H9 (cell line): Measurements from ENCODE around the gene DUT. TPM values are rescaled to one million over a fixed set of nuclear protein-coding genes. Genes with fewer than 3 reads are reported as not detected.

Experiments
- DNase-seq: peaks from one replicate; pipeline ENCODE4 v3.0.0-alpha.2; 2017
- H2AFZ ChIP-seq: one replicate; pipeline ENCODE4 v1.6.1; 2013; ENCODE audit warnings: mild to moderate bottlenecking, low read length, control low read depth, moderate library complexity
- H2AK5ac ChIP-seq: 2 replicates; pipeline ENCODE4 v1.6.1; 2013; ENCODE audit warnings: low read length, control low read depth, mixed read lengths; ENCODE audit not compliant: insufficient read length
- H2BK120ac ChIP-seq: one replicate; pipeline ENCODE4 v1.6.1; 2013; ENCODE audit warnings: low read depth, mild to moderate bottlenecking, low read length, control low read depth, inconsistent platforms; ENCODE audit not compliant: poor library complexity, severe bottlenecking
- H2BK12ac ChIP-seq: 2 replicates; pipeline ENCODE4 v1.6.1; 2013; ENCODE audit warnings: low read length, control low read depth, mixed read lengths, low read depth; ENCODE audit not compliant: insufficient read length
- H2BK15ac ChIP-seq: 2 replicates; pipeline ENCODE4 v1.6.1; 2013; ENCODE audit warnings: low read depth, low read length, control low read depth
- H2BK20ac ChIP-seq: one replicate; pipeline ENCODE4 v1.6.1; 2013; ENCODE audit warnings: low read depth, mild to moderate bottlenecking, low read length, control low read depth, inconsistent platforms; ENCODE audit not compliant: poor library complexity, severe bottlenecking
- H2BK5ac ChIP-seq: 2 replicates; pipeline ENCODE4 v1.6.1; 2013; ENCODE audit warnings: low read length, control low read depth, mixed read lengths; ENCODE audit not compliant: insufficient read length
- H3K14ac ChIP-seq: 2 replicates; pipeline ENCODE4 v1.6.1; 2013; ENCODE audit warnings: low read length, control low read depth; ENCODE audit not compliant: insufficient read depth
- H3K18ac ChIP-seq: 2 replicates; pipeline ENCODE4 v1.6.1; 2013; ENCODE audit warnings: low read depth, mild to moderate bottlenecking, mixed read lengths, low read length, control low read depth; ENCODE audit not compliant: insufficient read length
- H3K23ac ChIP-seq: 2 replicates; pipeline ENCODE4 v1.6.1; 2013; ENCODE audit warnings: low read length, control low read depth, mixed read lengths, low read depth; ENCODE audit not compliant: insufficient read length
- H3K23me2 ChIP-seq: 2 replicates; pipeline ENCODE4 v1.6.1; 2013; ENCODE audit warnings: low read depth, mild to moderate bottlenecking, mixed read lengths, low read length, control low read depth; ENCODE audit not compliant: insufficient read length, poor library complexity, severe bottlenecking
- H3K27ac ChIP-seq: 2 replicates; pipeline ENCODE4 v1.5.1; 2013; ENCODE audit warnings: low read length, control low read depth, mixed read lengths, low read depth; ENCODE audit not compliant: insufficient read length
- H3K27me3 ChIP-seq: 2 replicates; pipeline ENCODE4 v1.6.1; 2013; ENCODE audit warnings: low read length, control low read depth, inconsistent platforms; ENCODE audit not compliant: insufficient read depth
- H3K4ac ChIP-seq: 2 replicates; pipeline ENCODE4 v1.6.1; 2013; ENCODE audit warnings: low read depth, mild to moderate bottlenecking, control low read depth, inconsistent platforms, low read length, moderate library complexity
- H3K4me1 ChIP-seq: 2 replicates; pipeline ENCODE4 v1.6.1; 2013; ENCODE audit warnings: low read length, control low read depth, inconsistent platforms; ENCODE audit not compliant: insufficient read depth
- H3K4me2 ChIP-seq: 2 replicates; pipeline ENCODE4 v1.6.1; 2013; ENCODE audit warnings: low read length, control low read depth, mixed read lengths; ENCODE audit not compliant: insufficient read length, insufficient read depth
- H3K56ac ChIP-seq: 2 replicates; pipeline ENCODE4 v1.6.1; 2013; ENCODE audit warnings: low read depth, mild to moderate bottlenecking, mixed read lengths, low read length, control low read depth; ENCODE audit not compliant: insufficient read length
- H3K79me1 ChIP-seq: 2 replicates; pipeline ENCODE4 v1.6.1; 2013; ENCODE audit warnings: low read depth, mild to moderate bottlenecking, moderate library complexity, low read length, control low read depth, inconsistent platforms; ENCODE audit not compliant: insufficient read depth, poor library complexity, severe bottlenecking
- H3K79me2 ChIP-seq: 2 replicates; pipeline ENCODE4 v1.6.1; 2013; ENCODE audit warnings: low read length, control low read depth, inconsistent platforms; ENCODE audit not compliant: insufficient read depth
- H3K9ac ChIP-seq: 2 replicates; pipeline ENCODE4 v1.6.1; 2013; ENCODE audit warnings: low read length, control low read depth, mixed read lengths; ENCODE audit not compliant: insufficient read length; ENCODE audit errors: extremely low read depth
- H3K9me3 ChIP-seq: one replicate; pipeline ENCODE4 v1.6.1; 2013; ENCODE audit warnings: low read depth, low read length, inconsistent platforms; ENCODE audit not compliant: control insufficient read depth
- H3T11ph ChIP-seq: one replicate; pipeline ENCODE4 v1.6.1; 2013; ENCODE audit warnings: mild to moderate bottlenecking, low read length, control low read depth, inconsistent platforms
- H4K20me1 ChIP-seq: one replicate; pipeline ENCODE4 v1.6.1; 2013; ENCODE audit not compliant: control insufficient read depth, insufficient read length, insufficient read depth
- H4K5ac ChIP-seq: 2 replicates; pipeline ENCODE4 v1.6.1; 2013; ENCODE audit warnings: low read depth, mild to moderate bottlenecking, mixed read lengths, low read length, control low read depth; ENCODE audit not compliant: insufficient read length
- H4K8ac ChIP-seq: replicated peaks from 2 replicates; pipeline ENCODE4 v1.6.1; 2013; ENCODE audit warnings: low read length, control low read depth, mixed read lengths, low read depth; ENCODE audit not compliant: insufficient read length
- H4K91ac ChIP-seq: 2 replicates; pipeline ENCODE4 v1.6.1; 2013; ENCODE audit warnings: low read depth, mild to moderate bottlenecking, moderate library complexity, mixed read lengths, low read length, control low read depth; ENCODE audit not compliant: insufficient read length
- H3K27ac Mint-ChIP-seq, 3 experiments: 2 replicates in 2 of 3; 3 replicates in 1 of 3; pipeline ENCODE4 v1.8.0; 2020 to 2021; ENCODE audit warnings: mixed read lengths in 3 of 3, mild to moderate bottlenecking in 1 of 3, moderate library complexity in 1 of 3
- H3K27me3 Mint-ChIP-seq: 2 replicates; pipeline ENCODE4 v1.8.0; 2021; ENCODE audit warnings: low read depth, mild to moderate bottlenecking, moderate library complexity, mixed read lengths
- H3K36me3 Mint-ChIP-seq, 3 experiments: 2 replicates in 2 of 3; 3 replicates in 1 of 3; pipeline ENCODE4 v1.8.0; 2020 to 2021; ENCODE audit warnings: low read depth in 3 of 3, mixed read lengths in 3 of 3; ENCODE audit not compliant: insufficient read depth in 1 of 3
- H3K4me1 Mint-ChIP-seq, 2 experiments: 2 replicates each; pipeline ENCODE4 v1.8.0; 2020; ENCODE audit warnings: mixed read lengths in 2 of 2
- H3K4me3 Mint-ChIP-seq, 2 experiments: 2 replicates in 1 of 2; 3 replicates in 1 of 2; pipeline ENCODE4 v1.8.0; 2020 to 2021; ENCODE audit warnings: mild to moderate bottlenecking in 2 of 2, mixed read lengths in 2 of 2, moderate library complexity in 1 of 2
- H3K9me3 Mint-ChIP-seq, 2 experiments: 2 replicates in 1 of 2; 3 replicates in 1 of 2; pipeline ENCODE4 v1.8.0; 2020; ENCODE audit warnings: mild to moderate bottlenecking in 2 of 2, mixed read lengths in 2 of 2, moderate library complexity in 1 of 2
- WGBS: extraction: QIAGEN DNeasy Blood & Tissue Kit; methylation state at CpG from one replicate; pipeline ENCODE4 v1.1.7; 2013; ENCODE audit warnings: missing lambda C conversion rate, low lambda C conversion rate, mixed read lengths; ENCODE audit not compliant: insufficient read length; ENCODE audit errors: extremely low coverage; 5-methylcytosine and 5-hydroxymethylcytosine counted together
- total RNA-seq: library from RNA; stranded (reverse); gene quantifications from 2 replicates; pipeline ENCODE4 v1.2.1, GENCODE V29; 2021
- TF ChIP-seq, protein P1 (sequence below): fragments of 200-600 bp; sonication (generic); conservative IDR thresholded peaks from 3 replicates; pipeline ENCODE4 v1.8.0; 2021; ENCODE audit warnings: antibody characterized with exemption, mild to moderate bottlenecking

DUT gene
- total RNA-seq, 1 experiment from 2014 or later: 137 TPM

DNA sequence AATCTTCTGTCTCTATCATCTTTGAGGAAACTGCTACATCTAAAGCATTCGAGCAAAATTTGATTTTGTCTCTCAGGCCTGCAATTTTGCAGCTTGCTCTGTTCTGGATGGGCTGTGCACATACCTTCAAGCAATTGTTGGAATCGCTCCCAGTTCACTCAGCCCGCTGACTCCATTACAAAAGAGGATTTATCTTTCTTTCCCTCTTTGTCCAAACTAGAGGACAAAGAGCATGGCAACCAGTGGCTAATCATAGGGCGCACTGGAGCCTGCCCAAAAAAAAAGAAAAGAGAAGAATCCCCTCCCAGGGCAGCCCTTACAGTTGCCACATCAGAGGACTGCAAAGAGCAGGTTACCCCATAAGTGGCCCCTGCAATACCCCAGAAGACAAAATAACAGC lies 49.0 kb upstream of the DUT start:
- Histone ChIP-seq H3K18ac (no peak overlapping the region), H2BK12ac (no peak overlapping the region), H3K4me1 (no peaks in the 10 kb centered on the region), H4K91ac (no peak overlapping the region), H3K14ac (no peak overlapping the region), H2BK120ac (no peak overlapping the region), H3K4ac (no peak overlapping the region), H3K4me2 (no peak overlapping the region), H2BK15ac (no peak overlapping the region), H2AFZ (no peak overlapping the region), H4K8ac (no peak overlapping the region), H4K5ac (no peak overlapping the region), H3K23ac (no peak overlapping the region), H3K23me2 (no peaks in the 10 kb centered on the region), H2BK5ac (no peak overlapping the region), H3K27me3 (no peaks in the 10 kb centered on the region), H3K27ac (no peak overlapping the region), H3K79me2 (no peaks in the 10 kb centered on the region), H3K79me1 (no peaks in the 10 kb centered on the region), H3T11ph (no peak overlapping the region), H3K56ac (no peak overlapping the region), H3K9ac (no peak overlapping the region), H3K9me3 (no peaks in the 10 kb centered on the region), H4K20me1 (no peaks in the 10 kb centered on the region), H2AK5ac (no peak overlapping the region), H2BK20ac (no peak overlapping the region)
- peaks cover 16 to 32% of the 10 kb centered on the region in 2 experiments for H3K4me1 Mint-ChIP-seq
- H3K36me3 Mint-ChIP-seq: no peaks in the 10 kb centered on the region
- no CpG with 5 or more reads among the region's 4 CpGs for WGBS
- H3K4me3 Mint-ChIP-seq: no peak overlapping the region; a peak in 1 of 5 replicates
- H3K27me3 Mint-ChIP-seq: no peaks in the 10 kb centered on the region
- TF ChIP-seq, protein P1, sequence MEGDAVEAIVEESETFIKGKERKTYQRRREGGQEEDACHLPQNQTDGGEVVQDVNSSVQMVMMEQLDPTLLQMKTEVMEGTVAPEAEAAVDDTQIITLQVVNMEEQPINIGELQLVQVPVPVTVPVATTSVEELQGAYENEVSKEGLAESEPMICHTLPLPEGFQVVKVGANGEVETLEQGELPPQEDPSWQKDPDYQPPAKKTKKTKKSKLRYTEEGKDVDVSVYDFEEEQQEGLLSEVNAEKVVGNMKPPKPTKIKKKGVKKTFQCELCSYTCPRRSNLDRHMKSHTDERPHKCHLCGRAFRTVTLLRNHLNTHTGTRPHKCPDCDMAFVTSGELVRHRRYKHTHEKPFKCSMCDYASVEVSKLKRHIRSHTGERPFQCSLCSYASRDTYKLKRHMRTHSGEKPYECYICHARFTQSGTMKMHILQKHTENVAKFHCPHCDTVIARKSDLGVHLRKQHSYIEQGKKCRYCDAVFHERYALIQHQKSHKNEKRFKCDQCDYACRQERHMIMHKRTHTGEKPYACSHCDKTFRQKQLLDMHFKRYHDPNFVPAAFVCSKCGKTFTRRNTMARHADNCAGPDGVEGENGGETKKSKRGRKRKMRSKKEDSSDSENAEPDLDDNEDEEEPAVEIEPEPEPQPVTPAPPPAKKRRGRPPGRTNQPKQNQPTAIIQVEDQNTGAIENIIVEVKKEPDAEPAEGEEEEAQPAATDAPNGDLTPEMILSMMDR: no peak
- no peak overlapping the region for H3K27ac Mint-ChIP-seq
- H3K9me3 Mint-ChIP-seq: no peaks in the 10 kb centered on the region
- DNase-seq: no peak
